IMR-90 (cell line): ENCODE results near the gene RIPK1. TPM values are rescaled to one million over a fixed set of nuclear protein-coding genes. Genes with fewer than 3 reads are reported as not detected.

ENCODE experiments used
- ATAC-seq: fragments of 200-7000 bp; cut with Tn5 transposase; 2 replicates; pipeline ENCODE4 v1.9.1; 2020; ENCODE audit warnings: low read depth, mild to moderate bottlenecking, moderate library complexity
- BruUV-seq: library from RNA; stranded (reverse); fragments of 400-500 nt; replicated peaks from 2 replicates; lab custom pipeline; 2021; lab: Mats Ljungman, UMichigan
- CTCF ChIA-PET: fragments of 300-600 bp; formaldehyde crosslinking; extraction: SDS; loops from one replicate; lab custom pipeline; 2021; ENCODE audit warnings: antibody characterized with exemption; lab: Yijun Ruan, JAX
- POLR2A ChIA-PET: fragments of 300-600 bp; sonication (Branson Sonifier 250); formaldehyde crosslinking; loops from one replicate; lab custom pipeline; 2022; ENCODE audit warnings: antibody characterized with exemption; ENCODE audit not compliant: unreplicated experiment; lab: Charles Lee
- DNase-seq: peaks from one replicate; pipeline ENCODE4 v3.0.0; 2013
- H2AFZ ChIP-seq: replicated peaks from 2 replicates; pipeline ENCODE3; 2013; ENCODE audit warnings: low read length, mild to moderate bottlenecking; ENCODE audit not compliant: poor library complexity
- H2AK5ac ChIP-seq: 2 replicates; pipeline ENCODE4 v1.6.1; 2013; ENCODE audit warnings: low read depth, low read length, inconsistent platforms
- H2AK9ac ChIP-seq: replicated peaks from 2 replicates; pipeline ENCODE3; 2013; ENCODE audit warnings: mild to moderate bottlenecking, low read depth, low read length, moderate library complexity; ENCODE audit not compliant: poor library complexity
- H2BK120ac ChIP-seq: 2 replicates; pipeline ENCODE4 v1.6.1; 2013; ENCODE audit warnings: low read depth, low read length, inconsistent platforms
- H2BK15ac ChIP-seq: 3 replicates; pipeline ENCODE4 v1.6.1; 2013; ENCODE audit warnings: low read depth, low read length, inconsistent platforms
- H2BK20ac ChIP-seq: 2 replicates; pipeline ENCODE4 v1.6.1; 2013; ENCODE audit warnings: low read depth, mild to moderate bottlenecking, inconsistent platforms, low read length, moderate library complexity
- H2BK5ac ChIP-seq: 2 replicates; pipeline ENCODE4 v1.6.1; 2013; ENCODE audit warnings: mild to moderate bottlenecking, low read depth, low read length, inconsistent platforms; ENCODE audit not compliant: poor library complexity, severe bottlenecking
- H3K14ac ChIP-seq: replicated peaks from 2 replicates; pipeline ENCODE4 v1.6.1; 2013; ENCODE audit warnings: low read depth, low read length, inconsistent platforms
- H3K18ac ChIP-seq: 2 replicates; pipeline ENCODE4 v1.6.1; 2013; ENCODE audit warnings: low read depth, low read length, control low read depth
- H3K23ac ChIP-seq: 2 replicates; pipeline ENCODE4 v1.6.1; 2013; ENCODE audit warnings: low read depth, low read length, inconsistent platforms
- H3K27ac ChIP-seq: 2 replicates; pipeline ENCODE4 v1.5.1; 2013; ENCODE audit warnings: mild to moderate bottlenecking, control low read depth, low read length; ENCODE audit not compliant: insufficient read depth
- H3K27me3 ChIP-seq: 2 replicates; pipeline ENCODE4 v1.6.1; 2013; ENCODE audit warnings: low read length; ENCODE audit not compliant: control insufficient read depth, insufficient read depth
- H3K36me3 ChIP-seq: 2 replicates; pipeline ENCODE4 v1.6.1; 2013; ENCODE audit warnings: low read length, mixed read lengths; ENCODE audit not compliant: control insufficient read depth, insufficient read depth
- H3K4ac ChIP-seq: 2 replicates; pipeline ENCODE4 v1.6.1; 2013; ENCODE audit warnings: low read depth, low read length, inconsistent platforms
- H3K4me1 ChIP-seq: 2 replicates; pipeline ENCODE4 v1.6.1; 2013; ENCODE audit warnings: low read length, mixed read lengths; ENCODE audit not compliant: control insufficient read depth, insufficient read depth
- H3K4me2 ChIP-seq: 2 replicates; pipeline ENCODE4 v1.6.1; 2013; ENCODE audit warnings: low read depth, mild to moderate bottlenecking, control low read depth, low read length, moderate library complexity
- H3K4me3 ChIP-seq: 2 replicates; pipeline ENCODE4 v1.5.1; 2013; ENCODE audit warnings: low read depth, mild to moderate bottlenecking, control low read depth, low read length, moderate library complexity; ENCODE audit not compliant: insufficient read depth
- H3K56ac ChIP-seq: 2 replicates; pipeline ENCODE4 v1.6.1; 2013; ENCODE audit warnings: low read length, inconsistent platforms; ENCODE audit not compliant: insufficient read depth; ENCODE audit errors: extremely low read depth
- H3K79me1 ChIP-seq, 2 experiments: 2 replicates each; pipeline ENCODE4 v1.6.1; 2013; ENCODE audit warnings: low read length in 2 of 2, inconsistent platforms in 1 of 2, low read depth in 1 of 2
- H3K9ac ChIP-seq: 2 replicates; pipeline ENCODE4 v1.6.1; 2013; ENCODE audit warnings: low read depth, low read length, control low read depth
- H3K9me1 ChIP-seq: 2 replicates; pipeline ENCODE4 v1.6.1; 2013; ENCODE audit warnings: low read length, inconsistent platforms; ENCODE audit not compliant: insufficient read depth
- H3K9me3 ChIP-seq: 2 replicates; pipeline ENCODE4 v1.6.1; 2013; ENCODE audit warnings: low read length; ENCODE audit not compliant: control insufficient read depth, insufficient read depth
- H4K20me1 ChIP-seq: 2 replicates; pipeline ENCODE4 v1.6.1; 2013; ENCODE audit warnings: low read length, inconsistent platforms; ENCODE audit not compliant: insufficient read depth
- H4K5ac ChIP-seq: 2 replicates; pipeline ENCODE4 v1.6.1; 2013; ENCODE audit warnings: mild to moderate bottlenecking, low read depth, low read length, control low read depth
- H4K8ac ChIP-seq, 2 experiments: 2 replicates each; pipeline ENCODE4 v1.6.1; 2013; ENCODE audit warnings: low read depth in 2 of 2, low read length in 2 of 2, control low read depth in 1 of 2, inconsistent platforms in 1 of 2
- H4K91ac ChIP-seq: 2 replicates; pipeline ENCODE4 v1.6.1; 2013; ENCODE audit warnings: low read depth, low read length, inconsistent platforms; ENCODE audit not compliant: insufficient read depth
- BHLHE40 ChIP-seq: fragments of 150-350 bp; IDR thresholded peaks from 2 replicates; pipeline ENCODE4 v1.6.1; 2016; ENCODE audit warnings: mild to moderate bottlenecking, low read depth, low read length
- CEBPB ChIP-seq: IDR thresholded peaks from 2 replicates; pipeline ENCODE4 v1.6.1; 2012; ENCODE audit warnings: low read depth, low read length, improper control_type of control experiment
- CHD1 ChIP-seq: IDR thresholded peaks from 2 replicates; pipeline ENCODE4 v1.6.1; 2012; ENCODE audit warnings: low read depth, low read length, improper control_type of control experiment
- CTCF ChIP-seq: conservative IDR thresholded peaks from 2 replicates; pipeline ENCODE4 v1.5.1; 2012; ENCODE audit warnings: mild to moderate bottlenecking, low read depth, low read length, improper control_type of control experiment
- ELK1 ChIP-seq: fragments of 150-350 bp; IDR thresholded peaks from 2 replicates; pipeline ENCODE4 v1.6.1; 2016; ENCODE audit warnings: low read depth, mild to moderate bottlenecking, low read length, moderate library complexity, borderline replicate concordance
- MAFK ChIP-seq: IDR thresholded peaks from 2 replicates; pipeline ENCODE4 v1.6.1; 2012; ENCODE audit warnings: low read depth, low read length, improper control_type of control experiment
- MAZ ChIP-seq: IDR thresholded peaks from 2 replicates; pipeline ENCODE4 v1.6.1; 2012; ENCODE audit warnings: low read depth, mild to moderate bottlenecking, low read length, improper control_type of control experiment, moderate library complexity, borderline replicate concordance
- NFE2L2 ChIP-seq: fragments of 150-350 bp; IDR thresholded peaks from 2 replicates; pipeline ENCODE4 v1.6.1; 2016; ENCODE audit warnings: low read depth, mild to moderate bottlenecking, low read length
- POLR2A ChIP-seq: IDR thresholded peaks from 2 replicates; pipeline ENCODE4 v1.6.1; 2012; ENCODE audit warnings: mild to moderate bottlenecking, low read depth, low read length
- RAD21 ChIP-seq: IDR thresholded peaks from 2 replicates; pipeline ENCODE4 v1.6.1; 2012; ENCODE audit warnings: low read length, improper control_type of control experiment
- RCOR1 ChIP-seq: IDR thresholded peaks from 2 replicates; pipeline ENCODE4 v1.6.1; 2012; ENCODE audit warnings: mild to moderate bottlenecking, low read length, improper control_type of control experiment; ENCODE audit not compliant: insufficient replicate concordance
- RFX5 ChIP-seq: IDR thresholded peaks from 2 replicates; pipeline ENCODE4 v1.8.0; 2012; ENCODE audit warnings: low read depth, mild to moderate bottlenecking, low read length, moderate library complexity
- SMC3 ChIP-seq: fragments of 150-350 bp; IDR thresholded peaks from 2 replicates; pipeline ENCODE4 v1.6.1; 2016; ENCODE audit warnings: low read depth, mild to moderate bottlenecking, antibody characterized with exemption, low read length, moderate library complexity
- USF2 ChIP-seq: fragments of 150-350 bp; IDR thresholded peaks from 2 replicates; pipeline ENCODE4 v1.6.1; 2017; ENCODE audit warnings: mild to moderate bottlenecking, antibody characterized with exemption, low read length, low read depth
- WGBS, 2 experiments: methylation state at CpG; one replicate each; pipeline versions ENCODE4 v1.1.5 to v1.1.7; 2013; ENCODE audit warnings: missing lambda C conversion rate in 2 of 2; ENCODE audit not compliant: insufficient read length in 1 of 2; ENCODE audit errors: extremely low coverage in 2 of 2; 5-methylcytosine and 5-hydroxymethylcytosine counted together
- dilution Hi-C: fragments of 300-500 bp; cut with HindIII; formaldehyde crosslinking; loops from one replicate; pipeline ENCODE4 v1.14.3; 2018; ENCODE audit warnings: low sequenced_read_pairs; ENCODE audit not compliant: unreplicated experiment
- in situ Hi-C: fragments of 300-500 bp; cut with MboI; formaldehyde crosslinking; loops from 3 replicates; pipeline ENCODE4 v1.14.3; 2019; ENCODE audit warnings: low sequenced_read_pairs, inconsistent platforms, mixed read lengths
- intact Hi-C: fragments of 100-400 bp; cut with micrococcal nuclease; formaldehyde crosslinking; loops from 2 replicates; pipeline ENCODE4 v1.10.0; 2022
- polyA plus RNA-seq, 3 experiments: library from polyadenylated mRNA; depleted of rRNA; stranded (reverse); fragments of >200 nt; gene quantifications; 2 replicates each; pipeline ENCODE4 v1.2.3, GENCODE V29; 2012; ENCODE audit warnings: low replicate concordance in 1 of 3
- total RNA-seq: library from RNA; depleted of rRNA; stranded (reverse); fragments of >200 nt; gene quantifications from 2 replicates; pipeline ENCODE4 v1.2.3, GENCODE V29; 2012

RIPK1 gene
- total and polyA plus RNA-seq, 2 of the 4 experiments (the other 2 are of a cell fraction): 12.6 to 25.6 TPM

- Histone ChIP-seq H3K9me1 (peaks cover 5% of the 10 kb centered on the region; the same call in 1 of the 2 replicates), H3K14ac (no peak overlapping the region), H3K9ac (no peak overlapping the region), H3K27me3 (no peaks in the 10 kb centered on the region), H2BK15ac (no peak overlapping the region), H4K8ac (no peak overlapping the region), H3K79me1 (peaks cover 0 to 5% of the 10 kb centered on the region in 2 experiments; a peak in 1 of 4 replicates), H2AK5ac (no peak overlapping the region), H3K9me3 (no peaks in the 10 kb centered on the region), H3K4ac (no peak overlapping the region), H3K4me3 (no peak overlapping the region), H2BK20ac (no peak overlapping the region), H4K91ac (no peak overlapping the region), H4K5ac (no peak overlapping the region), H2AFZ (no peak overlapping the region), H3K4me2 (no peak overlapping the region), H3K27ac (no peak overlapping the region), H3K4me1 (peaks cover 2% of the 10 kb centered on the region), H3K23ac (no peak overlapping the region), H3K56ac (no peak overlapping the region), H2BK120ac (no peak overlapping the region), H2AK9ac (no peak overlapping the region), H2BK5ac (no peak overlapping the region), H3K36me3 (no peaks in the 10 kb centered on the region), H3K18ac (no peak overlapping the region), H4K20me1 (no peaks in the 10 kb centered on the region)
- ChIA-PET CTCF (no interaction called here), POLR2A (no interaction called here)
- no TSS peak for BruUV-seq
- intact Hi-C loops (no loop called here), in situ Hi-C loops (no loop called here), dilution Hi-C loops (no loop called here)
- WGBS, 2 experiments: 93% methylated on average over 4 of the region's 6 CpGs; no CpG with 5 or more reads in 1 of the 2 experiments
- ATAC-seq: no peak
- TF ChIP-seq BHLHE40 (no peak), NFE2L2 (no peak), MAZ (no peak), RFX5 (no peak), RAD21 (no peak), POLR2A (no peak), USF2 (no peak), ELK1 (no peak), CEBPB (no peak), RCOR1 (no peak), CHD1 (no peak), CTCF (no peak), MAFK (no peak), SMC3 (no peak)
- DNase-seq: no peak
Measured at GRCh38 chr6:3164388-3164787, 96.1 kb downstream of the RIPK1 start.
